ENCODE measurements around the gene NEURL1B.
"Not testable (repeated sequence)": the region's sequence is repeated elsewhere in the genome, so short reads cannot be mapped to it uniquely, and the experiment has no call there.

NEURL1B gene

GRCh38 chr5:172640822-172641358, at the start of gene NEURL1B:
Gene NEURL1B, plus strand, starts transcription at chr5:172641263. Its CDS starts 144 bp downstream, at chr5:172641407.
- DNase-seq (ENCODE audit: low read depth), result no peak

- DNase-seq (ENCODE audit: low read depth), result no peak
These were observed 49.4 kb upstream of the NEURL1B start for GRCh38 chr5:172591636-172592035.

GRCh38 chr5:172592881-172593280, 48.2 kb upstream of the NEURL1B start:
- no peak for DNase-seq (ENCODE audit: low read depth)

- no peak for DNase-seq (ENCODE audit: low read depth)
These were observed 47.8 kb upstream of the NEURL1B start for GRCh38 chr5:172593306-172593705.

- no peak for DNase-seq (ENCODE audit: low read depth)
These were observed 47.3 kb upstream of the NEURL1B start for GRCh38 chr5:172593721-172594235.

- DNase-seq (ENCODE audit: low read depth), result no peak
These were observed 46.6 kb upstream of the NEURL1B start for GRCh38 chr5:172594431-172594830.

GRCh38 chr5:172594867-172595466, 46.1 kb upstream of the NEURL1B start:
- DNase-seq (ENCODE audit: low read depth), result no peak

GRCh38 chr5:172595596-172596455, 45.2 kb upstream of the NEURL1B start:
- DNase-seq (ENCODE audit: low read depth), result no peak

GRCh38 chr5:172596638-172597231, 44.3 kb upstream of the NEURL1B start:
- no peak for DNase-seq (ENCODE audit: low read depth)

GRCh38 chr5:172597755-172598155, 43.3 kb upstream of the NEURL1B start:
- no peak for DNase-seq (ENCODE audit: low read depth)

- no peak for DNase-seq (ENCODE audit: low read depth)
These were observed 42.5 kb upstream of the NEURL1B start for GRCh38 chr5:172598251-172599203.

- no peak for DNase-seq (ENCODE audit: low read depth)
These were observed 41.9 kb upstream of the NEURL1B start for GRCh38 chr5:172599204-172599567.

- no peak for DNase-seq (ENCODE audit: low read depth)
These were observed 40.5 kb upstream of the NEURL1B start for GRCh38 chr5:172600571-172600970.

GRCh38 chr5:172601576-172601975, 39.5 kb upstream of the NEURL1B start:
- not testable (repeated sequence) for DNase-seq (ENCODE audit: low read depth)

- no peak for DNase-seq (ENCODE audit: low read depth)
These were observed 38.3 kb upstream of the NEURL1B start for GRCh38 chr5:172602783-172603231.

- no peak for DNase-seq (ENCODE audit: low read depth)
These were observed 37.7 kb upstream of the NEURL1B start for GRCh38 chr5:172603251-172603806.

- DNase-seq (ENCODE audit: low read depth), result no peak
These were observed 35.6 kb upstream of the NEURL1B start for GRCh38 chr5:172605466-172605865.

GRCh38 chr5:172606156-172606785, 34.8 kb upstream of the NEURL1B start:
- DNase-seq (ENCODE audit: low read depth), result no peak

GRCh38 chr5:172607213-172607793, 33.8 kb upstream of the NEURL1B start:
- no peak for DNase-seq (ENCODE audit: low read depth)

- DNase-seq (ENCODE audit: low read depth), result no peak
These were observed 32.3 kb upstream of the NEURL1B start for GRCh38 chr5:172608773-172609172.

Measured in HS-5 (cell line).